Skin epidermis (tissue), 12 donors: ENCODE results near the gene NUDT4.
A peak's percentile ranks its signal among the peaks of the same experiment; 100 is the strongest.
"Not testable (repeated sequence)": the region's sequence is repeated elsewhere in the genome, so short reads cannot be mapped to it uniquely, and the experiment has no call there.

Experiments used
- H3K27ac ChIP-seq, 21 experiments: fragments of 200-600 bp; sonication (generic) in 11 of 21; one replicate each; pipeline ENCODE4 v1.5.0; 2020; ENCODE audit warnings: mild to moderate bottlenecking in 3 of 21, inconsistent platforms in 2 of 21, moderate library complexity in 2 of 21
- H3K4me3 ChIP-seq, 7 experiments: fragments of 200-600 bp; sonication (generic) in 2 of 7; one replicate each; pipeline ENCODE4 v1.5.0; 2020; ENCODE audit warnings: inconsistent platforms in 2 of 7, mild to moderate bottlenecking in 2 of 7, moderate library complexity in 1 of 7

The NUDT4 gene

DNA sequence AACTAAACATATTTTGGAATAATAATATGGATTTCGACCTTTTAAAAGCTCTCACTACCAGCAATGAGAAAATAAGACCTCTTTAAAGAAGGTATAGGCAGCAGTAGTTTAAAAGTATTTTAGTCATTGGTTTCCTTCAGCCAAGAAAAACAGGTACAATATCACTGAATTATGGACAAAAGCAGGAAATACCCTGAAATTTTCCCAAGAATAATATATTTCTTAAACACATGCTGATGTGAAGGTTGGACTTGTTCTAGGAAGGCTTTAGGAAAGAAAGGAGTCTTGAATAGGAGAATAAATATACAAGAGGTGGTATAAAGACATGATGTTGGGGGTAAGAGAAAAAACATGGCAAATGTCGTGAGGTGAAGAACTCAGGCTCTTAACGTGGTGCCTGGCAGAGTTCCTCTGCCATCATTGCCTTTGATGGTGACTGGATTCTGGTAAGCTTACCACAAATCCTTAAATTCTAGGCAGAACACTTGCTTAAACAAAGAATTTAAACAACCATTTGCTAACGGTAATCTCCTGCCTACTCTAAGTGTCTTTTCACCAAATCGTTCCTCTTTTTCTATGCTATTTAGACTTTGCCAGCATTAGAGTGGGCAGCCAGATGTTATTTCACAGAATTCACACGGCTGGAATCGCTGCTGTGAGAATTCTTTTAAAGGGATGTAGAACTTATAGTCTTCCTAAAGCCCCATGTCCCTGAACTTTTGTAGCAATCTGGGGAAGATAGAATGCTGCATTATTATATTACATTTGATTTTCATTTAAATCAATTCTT is 11.9 kb upstream of the NUDT4 start:
- H3K27ac ChIP-seq: no peak overlapping the region

DNA sequence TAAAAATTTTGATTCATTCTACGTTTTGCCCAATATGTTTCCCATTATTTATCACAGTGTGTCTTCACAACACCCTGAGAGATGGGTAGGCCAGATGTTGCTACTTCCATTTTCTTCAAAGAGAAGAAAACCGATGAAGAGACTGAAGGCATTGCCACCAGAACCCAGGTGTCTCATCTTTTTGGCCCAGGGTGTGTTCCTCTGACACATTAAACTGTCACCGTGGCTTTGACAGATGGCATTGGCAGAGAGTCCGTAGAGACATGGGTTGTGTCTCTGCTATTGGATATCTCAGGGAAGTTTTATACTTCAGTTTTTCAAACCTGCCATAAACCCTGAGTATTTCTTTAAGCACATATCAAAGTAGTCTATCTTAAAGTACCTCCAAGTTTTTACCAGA is 11.3 kb upstream of the NUDT4 start:
- H3K4me3 ChIP-seq: no peak overlapping the region
- H3K27ac ChIP-seq: no peak overlapping the region

More for the DNA sequence above, 11.9 kb upstream of the NUDT4 start:
- H3K4me3 ChIP-seq: no peak overlapping the region

DNA sequence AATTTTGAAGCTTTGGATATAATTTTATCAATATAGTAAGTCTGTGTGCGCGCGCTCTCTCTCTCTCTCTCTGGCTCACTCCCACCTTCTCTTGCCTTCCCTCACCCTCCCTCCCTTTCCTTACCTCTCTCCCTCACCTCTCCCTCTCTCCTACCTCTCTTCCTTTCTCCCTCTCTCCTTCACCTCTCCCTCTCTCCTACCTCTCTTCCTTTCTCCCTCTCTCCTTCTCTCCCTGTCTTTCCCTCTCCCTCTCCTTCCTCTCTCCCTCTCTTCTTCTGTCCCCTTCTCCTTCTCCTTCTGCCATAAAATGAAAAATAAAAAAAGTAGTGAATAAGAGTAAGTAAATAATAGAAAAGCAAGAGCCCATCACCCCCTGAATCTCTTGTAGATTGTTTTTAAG is 9.0 kb upstream of the NUDT4 start:
- H3K27ac ChIP-seq: no peak overlapping the region
- H3K4me3 ChIP-seq: no peak overlapping the region

DNA sequence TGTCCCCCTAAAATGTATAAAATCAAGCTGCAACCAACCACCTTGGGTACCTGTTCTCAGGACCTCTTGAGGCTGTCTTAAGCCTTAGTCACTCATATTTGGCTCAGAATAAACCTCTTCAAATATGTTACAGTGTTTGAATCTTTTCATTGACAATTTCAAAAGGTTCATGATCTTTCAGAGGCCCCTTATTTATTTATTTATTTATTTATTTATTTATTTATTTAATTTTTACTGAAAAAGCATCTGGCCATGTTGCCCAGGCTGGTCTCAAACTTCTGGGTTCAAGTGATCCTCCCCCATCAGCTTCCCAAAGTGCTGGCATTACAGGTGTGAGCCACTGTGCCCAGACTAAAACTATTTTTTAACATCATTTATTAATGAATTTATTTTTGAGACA is 8.2 kb upstream of the NUDT4 start:
- Histone ChIP-seq H3K27ac (no peak overlapping the region), H3K4me3 (no peak overlapping the region)

DNA sequence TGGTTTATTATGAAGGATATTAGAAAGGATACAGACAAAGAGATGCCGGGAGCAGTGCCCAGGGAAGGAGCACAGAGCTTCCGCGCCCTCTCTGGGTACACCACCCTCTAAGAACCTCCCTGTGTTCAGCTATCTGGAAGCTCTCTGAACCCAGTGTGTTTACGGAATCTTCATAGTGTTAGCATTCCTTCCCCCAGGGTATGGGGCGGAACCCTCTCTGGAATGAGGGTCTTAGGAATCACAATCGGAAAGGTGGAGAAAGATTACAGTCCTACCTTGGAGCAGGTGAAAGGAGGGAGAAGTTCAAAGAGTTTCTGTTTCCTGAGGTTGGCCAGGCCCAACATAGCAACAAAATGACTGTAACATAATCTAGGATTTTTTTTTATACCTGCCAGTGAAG is 6.8 kb upstream of the NUDT4 start:
- Histone ChIP-seq H3K27ac (no peak overlapping the region), H3K4me3 (no peak overlapping the region)

DNA sequence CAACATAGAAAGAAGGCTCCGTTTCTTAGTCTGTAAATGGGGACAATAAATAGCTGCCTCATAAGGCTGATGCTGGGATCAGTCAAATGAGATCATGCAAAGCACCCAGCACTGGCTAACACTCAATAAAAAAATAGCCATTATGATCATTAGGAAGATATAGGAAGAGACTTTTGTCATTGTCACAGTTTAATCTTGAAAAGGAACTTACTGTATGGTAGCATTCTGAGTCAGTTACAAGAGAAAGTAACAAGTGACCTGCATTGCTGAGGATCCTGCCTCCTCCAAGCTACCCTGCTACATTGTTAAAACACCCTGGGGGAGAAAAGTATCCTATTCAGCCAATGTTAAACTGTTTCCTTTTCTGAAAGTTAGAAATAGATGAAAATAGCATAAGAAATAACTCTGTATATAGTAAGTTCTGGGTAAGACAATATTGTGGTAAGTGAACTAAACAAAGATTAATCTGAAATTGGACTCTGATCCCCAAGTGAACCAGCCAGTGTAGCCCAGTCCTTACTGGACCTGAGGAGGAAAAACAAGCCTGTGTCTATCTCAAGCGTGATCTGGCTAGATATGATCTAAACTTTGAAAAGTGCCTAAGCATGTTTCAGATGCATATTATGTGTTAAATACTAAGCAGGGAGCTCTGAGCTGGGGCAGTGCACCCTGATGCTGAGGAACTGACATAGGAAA is 3.6 kb upstream of the NUDT4 start:
- no peak overlapping the region for H3K27ac ChIP-seq

DNA sequence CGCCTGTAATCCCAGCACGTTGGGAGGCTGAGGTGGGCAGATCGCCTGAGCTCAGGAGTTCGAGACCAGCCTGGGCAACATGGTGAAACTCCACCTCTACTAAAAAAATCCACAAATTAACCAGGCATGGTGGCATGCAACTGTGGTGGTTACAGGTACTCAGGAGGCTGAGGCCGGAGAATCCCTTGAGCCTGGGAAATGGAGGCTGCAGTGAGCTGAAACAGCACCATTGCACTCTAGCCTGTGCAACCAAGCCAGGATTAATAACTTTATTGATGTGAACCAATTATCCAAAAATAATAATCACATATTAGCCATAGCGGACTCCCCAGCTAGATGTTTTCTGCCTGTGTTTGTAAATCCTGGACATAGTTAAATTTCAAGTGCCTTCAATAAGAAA is 1.8 kb upstream of the NUDT4 start:
- Histone ChIP-seq H3K27ac (peak overlapping the region in 11 of 21 experiments; percentile 5 to 96 (median 91)), H3K4me3 (no peak overlapping the region)

More for the DNA sequence above, 3.6 kb upstream of the NUDT4 start:
- no peak overlapping the region for H3K4me3 ChIP-seq

DNA sequence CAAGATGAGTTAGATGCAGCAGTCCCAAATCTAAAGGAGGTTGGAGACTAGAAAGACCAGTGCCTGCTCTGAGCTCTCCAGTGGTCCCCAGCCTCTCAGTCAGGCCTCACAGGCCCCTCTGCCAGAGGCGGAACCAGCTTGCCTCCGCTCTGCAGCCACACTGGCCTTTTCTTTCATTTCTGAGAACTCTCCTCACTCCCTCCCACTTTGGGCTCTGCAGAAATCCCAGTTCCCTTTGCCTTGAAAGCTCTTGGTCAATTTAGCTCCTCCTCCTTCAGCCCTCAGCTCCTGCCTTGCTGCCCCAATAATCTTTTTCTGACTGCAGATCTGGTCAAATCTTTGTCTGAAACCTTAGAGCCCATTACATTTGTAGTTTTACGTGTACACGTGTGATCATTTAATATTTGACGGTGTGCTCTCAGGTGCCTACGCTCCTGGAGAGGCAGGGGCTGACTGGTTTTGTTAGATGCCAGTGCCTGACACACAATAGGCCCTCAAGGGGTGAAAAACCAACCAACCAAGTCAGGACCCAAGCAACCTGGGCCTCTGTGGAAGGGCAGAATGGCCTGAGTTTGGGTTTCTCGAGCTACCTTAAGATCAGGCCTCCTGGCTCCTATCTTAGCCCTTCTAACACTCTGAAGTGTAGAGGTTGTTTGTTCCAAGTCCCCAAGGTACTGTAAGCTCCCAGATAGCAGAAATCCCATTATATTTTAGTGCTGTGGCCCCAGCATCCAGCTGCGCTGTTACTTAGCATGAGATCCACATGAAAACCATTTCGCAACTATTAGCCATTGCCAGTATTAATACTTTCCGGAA is 1.1 kb upstream of the NUDT4 start:
- Histone ChIP-seq H3K27ac (peak overlapping the region in 20 of 21 experiments; percentile 5 to 96 (median 88)), H3K4me3 (peak overlapping the region; percentile 44 to 94 (median 85))

DNA sequence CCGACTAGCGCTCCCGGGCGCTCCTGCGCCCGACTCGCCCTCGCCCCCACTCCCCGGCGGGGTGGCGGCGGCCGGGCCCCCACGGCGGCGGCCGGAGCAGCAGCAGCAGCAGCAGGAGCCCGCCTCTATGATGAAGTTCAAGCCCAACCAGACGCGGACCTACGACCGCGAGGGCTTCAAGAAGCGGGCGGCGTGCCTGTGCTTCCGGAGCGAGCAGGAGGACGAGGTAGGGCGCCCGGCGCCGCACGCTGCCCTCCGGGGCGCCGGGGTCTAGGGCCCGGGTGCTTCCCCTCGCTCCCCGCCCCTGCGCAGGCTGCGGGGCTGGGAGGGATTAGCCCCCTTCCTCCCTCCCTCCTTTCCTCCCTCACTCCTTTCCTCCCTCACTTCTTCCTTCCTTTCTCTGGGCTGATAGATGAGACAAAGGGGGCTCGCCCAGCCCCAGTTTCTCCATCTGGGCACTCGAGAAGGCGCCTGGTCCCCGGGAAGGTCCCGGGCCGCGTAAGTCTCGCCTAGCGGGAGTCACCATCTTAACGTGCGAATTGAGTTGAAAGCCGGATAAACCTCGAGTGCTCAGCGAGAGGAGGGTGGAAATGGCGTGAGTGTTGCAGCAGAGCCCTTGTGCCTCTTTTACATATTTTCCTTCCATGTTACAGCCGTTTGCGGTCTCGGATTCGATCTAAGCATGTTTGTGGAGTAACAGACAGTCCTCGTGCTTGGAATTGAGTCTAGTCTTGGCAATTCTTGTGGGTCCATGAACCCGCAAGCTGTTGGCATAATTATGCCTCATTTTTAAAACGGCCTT is 672 bp downstream of the NUDT4 start:
- Histone ChIP-seq H3K4me3 (peak overlapping the region; percentile 44 to 94 (median 85)), H3K27ac (peak overlapping the region; percentile 62 to 96 (median 93))

DNA sequence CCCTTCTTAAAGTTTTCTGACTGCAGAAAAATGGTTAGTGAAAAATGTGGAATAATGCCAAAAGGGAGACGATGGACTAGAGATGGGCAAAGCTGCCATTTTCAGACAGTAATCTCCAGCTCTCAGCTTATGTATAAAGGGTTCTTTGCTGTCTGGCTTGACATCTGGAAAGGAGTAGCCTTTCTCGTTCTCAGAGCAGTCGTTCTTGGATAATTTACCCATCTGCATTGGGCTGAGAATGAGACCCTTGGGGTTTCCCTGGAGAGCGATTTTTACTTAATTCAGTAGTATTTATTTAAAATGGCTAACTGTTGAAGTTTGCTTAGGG is 1.2 kb downstream of the NUDT4 start:
- Histone ChIP-seq H3K27ac (peak overlapping the region; percentile 62 to 96 (median 93)), H3K4me3 (peak overlapping the region; percentile 44 to 94 (median 85))

DNA sequence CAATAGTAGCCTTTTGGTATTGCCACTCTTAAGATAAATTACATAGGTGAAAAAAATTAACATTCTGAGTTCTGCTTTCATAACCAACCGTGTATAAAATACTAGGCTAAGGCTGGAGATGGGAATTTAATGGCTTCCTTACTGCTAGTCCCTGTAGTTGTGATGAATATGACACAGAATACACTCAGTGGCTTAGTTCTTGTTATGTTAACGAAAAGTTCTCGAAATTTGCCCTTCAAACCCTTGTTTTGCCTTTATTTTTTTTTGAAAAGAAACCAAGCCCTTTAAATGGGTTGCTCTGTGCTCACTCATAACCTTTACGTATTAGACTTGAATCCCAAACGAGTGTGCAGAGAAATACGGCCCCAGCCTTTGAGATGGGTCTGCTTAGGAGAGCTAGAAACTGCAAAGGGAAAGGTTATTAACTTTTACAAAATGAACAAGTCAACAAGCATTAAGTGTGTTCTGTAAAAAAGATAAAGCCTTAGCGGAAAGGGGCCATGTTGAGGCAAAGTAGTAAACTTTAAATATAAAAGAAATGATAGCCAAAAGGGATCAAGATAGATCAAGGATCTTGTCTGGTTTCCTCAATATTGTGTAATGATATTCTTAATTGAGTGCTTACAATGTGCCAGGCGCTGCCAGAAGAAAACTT is 1.7 kb downstream of the NUDT4 start:
- peak overlapping the region in 20 of 21 experiments; percentile 79 to 96 (median 93) for H3K27ac ChIP-seq
- peak overlapping the region; percentile 44 to 94 (median 85) for H3K4me3 ChIP-seq

DNA sequence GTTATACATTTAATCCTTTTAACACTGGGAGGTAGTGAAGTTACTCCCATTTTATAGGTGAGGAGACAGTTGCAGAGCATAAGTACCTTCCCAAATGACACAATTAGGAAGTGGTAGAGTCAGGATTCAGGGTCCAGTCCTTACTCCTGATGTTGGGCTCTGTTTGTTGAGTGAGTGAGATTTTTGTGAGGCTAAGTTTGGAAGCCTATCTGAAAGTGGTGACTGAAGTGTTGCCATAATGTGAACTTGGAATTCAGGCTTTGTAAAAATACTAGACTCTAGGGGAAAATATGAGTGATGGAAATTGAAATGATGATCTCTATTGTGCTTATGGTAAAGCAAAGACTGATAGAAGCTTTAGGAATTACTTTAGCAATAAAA is 2.2 kb downstream of the NUDT4 start:
- peak overlapping the region; percentile 44 to 94 (median 85) for H3K4me3 ChIP-seq
- H3K27ac ChIP-seq: peak overlapping the region in 19 of 21 experiments; percentile 30 to 96 (median 93)

DNA sequence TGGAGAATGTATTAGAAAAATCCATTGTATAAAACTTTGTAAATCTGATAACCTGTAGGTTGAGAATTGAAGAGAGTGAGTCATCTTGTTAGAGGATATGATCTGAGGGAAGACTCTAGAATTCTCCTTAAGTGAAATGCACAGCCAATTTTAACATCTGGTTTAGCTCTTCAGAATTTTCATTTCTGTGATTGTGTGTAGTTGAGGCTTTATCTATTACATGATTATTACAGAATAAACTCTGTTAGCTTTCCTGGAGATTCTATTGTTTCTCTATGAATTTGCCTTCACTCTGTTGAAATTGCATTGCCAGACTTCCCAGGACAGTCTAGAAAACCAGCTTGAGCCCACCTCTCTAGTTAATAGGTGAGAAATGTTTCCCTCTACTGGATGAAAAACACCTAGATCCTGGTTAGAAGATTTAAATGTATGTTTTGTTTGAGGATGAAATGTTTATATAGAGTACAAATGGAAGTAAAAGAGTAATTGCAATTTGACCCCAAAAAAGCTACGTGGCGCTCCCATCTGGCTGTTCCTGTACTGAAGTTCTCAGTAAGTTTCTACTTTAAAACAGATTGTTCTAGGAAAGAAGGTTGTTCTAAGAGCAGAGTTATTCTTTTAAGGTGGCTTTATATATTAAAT is 2.9 kb downstream of the NUDT4 start:
- peak overlapping the region in 13 of 21 experiments; percentile 7 to 95 (median 90) for H3K27ac ChIP-seq
- H3K4me3 ChIP-seq: peak overlapping the region in 6 of 7 experiments; percentile 4 to 94 (median 81)

DNA sequence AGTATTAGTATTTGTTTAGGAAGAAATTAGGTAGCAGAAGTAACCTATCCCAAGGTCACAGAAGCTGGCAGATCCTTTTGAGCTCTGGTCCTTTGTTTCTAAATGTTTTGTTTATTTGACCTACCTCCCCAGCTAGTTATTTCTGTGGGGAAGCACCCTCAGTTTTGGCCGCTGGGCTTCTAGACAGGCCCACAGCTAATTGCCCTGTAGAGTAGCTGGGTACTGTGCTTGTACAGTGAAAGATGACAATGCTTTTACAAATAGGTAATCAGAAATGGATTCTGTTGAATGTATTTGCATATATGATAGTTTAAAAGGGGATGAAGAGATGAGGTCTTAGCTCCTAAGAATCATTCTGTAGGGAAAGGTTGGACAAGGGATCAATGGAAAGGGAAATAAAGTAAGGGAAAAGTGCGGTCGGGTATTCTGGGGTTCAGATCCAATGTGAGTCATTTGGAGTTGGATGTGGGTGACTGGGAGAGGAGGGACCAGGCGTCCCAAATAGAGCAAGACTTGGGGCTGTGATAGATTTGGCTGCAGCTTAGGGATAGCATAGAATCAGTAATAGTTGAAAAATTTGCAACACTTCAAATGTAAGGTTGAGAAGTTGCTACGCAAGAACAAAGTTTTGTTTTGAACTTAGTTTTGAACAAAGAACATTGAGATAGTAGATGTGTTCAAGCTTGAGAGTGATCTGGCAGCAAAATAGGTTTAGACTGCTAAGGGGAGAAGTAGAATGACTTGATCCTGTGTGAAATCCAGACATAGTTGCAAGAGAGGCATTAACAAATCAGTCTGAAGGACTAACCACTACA is 3.6 kb downstream of the NUDT4 start:
- Histone ChIP-seq H3K4me3 (peak overlapping the region in 5 of 7 experiments; percentile 4 to 94 (median 44)), H3K27ac (peak overlapping the region in 13 of 21 experiments; percentile 7 to 93 (median 49))

DNA sequence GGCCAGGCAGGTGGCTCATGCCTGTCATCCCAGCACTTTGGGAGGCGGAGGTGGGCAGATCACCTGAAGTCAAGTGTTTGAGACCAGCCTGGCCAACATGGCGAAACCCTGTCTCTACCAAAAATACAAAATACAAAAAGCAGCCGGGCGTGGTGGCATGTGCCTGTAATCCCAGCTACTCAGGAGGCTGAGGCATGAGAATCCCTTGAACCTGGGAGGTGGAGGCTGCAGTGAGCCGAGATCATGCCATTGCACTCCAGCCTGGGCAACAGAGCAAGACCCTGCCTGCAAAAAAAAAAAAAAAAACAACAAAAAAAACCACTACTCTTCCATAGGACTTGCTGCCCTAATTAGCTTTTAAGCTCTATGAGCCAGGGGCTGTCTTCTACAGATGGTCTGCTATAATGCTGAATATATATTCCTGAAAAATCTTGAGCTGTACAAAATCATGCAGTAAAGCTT is 4.3 kb downstream of the NUDT4 start:
- not testable (repeated sequence) for H3K4me3 ChIP-seq

DNA sequence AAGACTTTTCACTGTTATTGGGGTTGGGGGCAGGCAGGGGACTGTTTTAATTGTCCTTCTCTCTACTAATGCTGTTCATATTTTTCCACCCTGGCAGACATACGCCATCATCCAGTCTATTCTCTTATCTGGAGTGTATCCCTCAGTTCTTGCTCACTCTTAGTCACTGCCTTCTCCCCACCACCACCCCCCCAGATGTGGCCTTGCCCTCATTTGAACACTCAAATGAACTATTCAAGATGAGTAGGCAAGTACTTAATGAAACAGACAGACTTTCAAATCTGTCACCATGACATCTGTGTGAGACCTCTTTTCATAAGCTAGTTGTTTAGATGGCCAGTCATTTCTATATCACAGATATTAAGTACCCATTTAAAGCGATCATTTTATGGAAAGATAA is 10.1 kb downstream of the NUDT4 start:
- Histone ChIP-seq H3K27ac (no peak overlapping the region), H3K4me3 (no peak overlapping the region)

More for the DNA sequence above, 4.3 kb downstream of the NUDT4 start:
- H3K27ac ChIP-seq: peak overlapping the region in 2 of 21 experiments; percentile 27 to 49

DNA sequence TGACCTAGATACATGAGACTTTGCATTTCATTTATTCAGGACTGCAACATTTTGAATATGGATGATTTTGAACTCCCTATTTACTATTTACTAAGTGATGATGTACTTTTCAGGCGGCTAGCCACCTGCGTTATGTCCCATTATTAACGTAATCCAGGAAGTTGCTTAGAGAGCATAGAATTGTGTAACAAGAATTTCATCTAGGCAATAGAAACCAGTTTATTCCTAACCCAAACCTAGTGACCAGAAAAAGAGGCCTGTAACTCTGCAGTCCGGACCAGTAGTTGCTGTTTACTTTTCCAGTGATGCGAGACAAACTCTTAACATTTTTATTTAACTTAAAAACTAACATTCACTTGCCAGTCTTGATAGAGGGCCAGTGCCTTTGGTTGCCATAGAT is 12.3 kb downstream of the NUDT4 start:
- Histone ChIP-seq H3K4me3 (no peak overlapping the region), H3K27ac (no peak overlapping the region)
